Measurements from ENCODE around the gene ARHGAP35. TPM values are rescaled to one million over a fixed set of nuclear protein-coding genes. Genes with fewer than 3 reads are reported as not detected.

ARHGAP35 gene
- total and polyA plus RNA-seq, 2 experiments from 2014 or later = 13.6 to 57.7 TPM

GRCh38 chr19:46828484-46828883 lies 32.3 kb upstream of the ARHGAP35 start:
- no peak overlapping the region for H3K4me3 Mint-ChIP-seq
- TF ChIP-seq EZH2 (IDR thresholded peaks at IDR 0.05; ENCODE audit: low read depth, unreplicated experiment) (no peak), REST (IDR thresholded peaks at IDR 0.05; ENCODE audit: unreplicated experiment) (no peak), POLR2AphosphoS5 (IDR thresholded peaks at IDR 0.05; ENCODE audit: low read depth) (no peak), STAT1 (IDR thresholded peaks at IDR 0.05; ENCODE audit: unreplicated experiment) (no peak), CTCF (conservative IDR thresholded peaks at IDR 0.05; ENCODE audit: low read depth in 2 of 2) (no peak), ZNF462 (CRISPR knock-in tag; IDR thresholded peaks at IDR 0.05) (no peak), ZNF114 (CRISPR knock-in tag; IDR thresholded peaks at IDR 0.05) (no peak), CREB1 (CRISPR knock-in tag; IDR thresholded peaks at IDR 0.05; ENCODE audit: low read depth) (no peak), ZNF331 (CRISPR knock-in tag; IDR thresholded peaks at IDR 0.05; ENCODE audit: low read depth) (no peak), ETS1 (IDR thresholded peaks at IDR 0.05) (no peak)
- Histone ChIP-seq H3K79me2 (replicated peaks; ENCODE audit: insufficient read depth) (no peaks in the 10 kb centered on the region), H3F3A (replicated peaks; ENCODE audit: low read depth) (0 out of 2 replicates have a peak, but pooled peaks cover 3% of the 10 kb centered on the region), H3K27ac (ENCODE audit: low read depth) (no peak overlapping the region), H3K4me2 (no peak overlapping the region), H3K4me3 (no peak overlapping the region), H4K20me1 (replicated peaks; ENCODE audit: insufficient read depth) (no peaks in the 10 kb centered on the region), H3K9me2 (ENCODE audit: insufficient read depth) (no peaks in the 10 kb centered on the region), H3K4me1 (ENCODE audit: insufficient read depth) (peaks cover 5% of the 10 kb centered on the region; the same call in 1 of the 2 replicates), H3K36me3 (ENCODE audit: insufficient read depth) (no peaks in the 10 kb centered on the region), H2AFZ (no peak overlapping the region), H3K27me3 (ENCODE audit: insufficient read depth) (no peaks in the 10 kb centered on the region)
- H3K9me3 Mint-ChIP-seq = no peaks in the 10 kb centered on the region; the same call in 2 of the 3 replicates
- H3K4me1 Mint-ChIP-seq = no peaks in the 10 kb centered on the region; the same call in 2 of the 3 replicates
- H3K36me3 Mint-ChIP-seq (ENCODE audit: low read depth) = no peaks in the 10 kb centered on the region; the same call in 2 of the 3 replicates
- peaks cover 3% of the 10 kb centered on the region for H3K27me3 Mint-ChIP-seq (ENCODE audit: insufficient read depth, low read depth, poor library complexity)
- DNase-seq (ENCODE audit: low spot score) (no peak), ATAC-seq (no peak)
- H3K27ac Mint-ChIP-seq = no peak overlapping the region
